VCaP (cell line): Measurements from ENCODE around the gene RNF150.

ENCODE experiments used
- H3K27ac ChIP-seq: fragments of 450-650 bp; 2 replicates; pipeline ENCODE4 v1.5.1; 2017
- TF ChIP-seq, protein P1 (sequence below): fragments of 450-650 bp; conservative IDR thresholded peaks from 2 replicates; pipeline ENCODE4 v1.5.1; 2017; ENCODE audit warnings: mild to moderate bottlenecking, moderate library complexity

RNF150 gene

DNA sequence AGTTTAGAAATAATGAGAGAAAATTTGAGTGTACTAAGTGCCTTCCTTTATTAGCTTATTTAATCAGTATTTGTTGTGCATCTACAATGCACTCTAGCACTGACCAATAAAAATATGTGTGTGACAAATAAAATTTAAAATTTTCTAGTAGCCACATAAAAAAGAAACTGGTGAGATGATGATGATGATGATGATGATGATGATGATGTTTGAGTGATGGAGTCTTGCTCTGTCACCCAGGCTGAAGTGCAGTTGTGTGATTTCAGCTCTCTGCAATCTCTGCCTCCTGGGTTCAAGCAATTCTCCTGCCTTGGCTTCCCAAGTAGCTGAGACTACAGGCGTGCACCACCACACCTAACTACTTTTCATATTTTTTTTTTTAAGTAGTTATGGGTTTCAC lies 110.2 kb downstream of the RNF150 start:
- TF ChIP-seq, protein P1, sequence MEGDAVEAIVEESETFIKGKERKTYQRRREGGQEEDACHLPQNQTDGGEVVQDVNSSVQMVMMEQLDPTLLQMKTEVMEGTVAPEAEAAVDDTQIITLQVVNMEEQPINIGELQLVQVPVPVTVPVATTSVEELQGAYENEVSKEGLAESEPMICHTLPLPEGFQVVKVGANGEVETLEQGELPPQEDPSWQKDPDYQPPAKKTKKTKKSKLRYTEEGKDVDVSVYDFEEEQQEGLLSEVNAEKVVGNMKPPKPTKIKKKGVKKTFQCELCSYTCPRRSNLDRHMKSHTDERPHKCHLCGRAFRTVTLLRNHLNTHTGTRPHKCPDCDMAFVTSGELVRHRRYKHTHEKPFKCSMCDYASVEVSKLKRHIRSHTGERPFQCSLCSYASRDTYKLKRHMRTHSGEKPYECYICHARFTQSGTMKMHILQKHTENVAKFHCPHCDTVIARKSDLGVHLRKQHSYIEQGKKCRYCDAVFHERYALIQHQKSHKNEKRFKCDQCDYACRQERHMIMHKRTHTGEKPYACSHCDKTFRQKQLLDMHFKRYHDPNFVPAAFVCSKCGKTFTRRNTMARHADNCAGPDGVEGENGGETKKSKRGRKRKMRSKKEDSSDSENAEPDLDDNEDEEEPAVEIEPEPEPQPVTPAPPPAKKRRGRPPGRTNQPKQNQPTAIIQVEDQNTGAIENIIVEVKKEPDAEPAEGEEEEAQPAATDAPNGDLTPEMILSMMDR, result no peak
- no peak overlapping the region for H3K27ac ChIP-seq

DNA sequence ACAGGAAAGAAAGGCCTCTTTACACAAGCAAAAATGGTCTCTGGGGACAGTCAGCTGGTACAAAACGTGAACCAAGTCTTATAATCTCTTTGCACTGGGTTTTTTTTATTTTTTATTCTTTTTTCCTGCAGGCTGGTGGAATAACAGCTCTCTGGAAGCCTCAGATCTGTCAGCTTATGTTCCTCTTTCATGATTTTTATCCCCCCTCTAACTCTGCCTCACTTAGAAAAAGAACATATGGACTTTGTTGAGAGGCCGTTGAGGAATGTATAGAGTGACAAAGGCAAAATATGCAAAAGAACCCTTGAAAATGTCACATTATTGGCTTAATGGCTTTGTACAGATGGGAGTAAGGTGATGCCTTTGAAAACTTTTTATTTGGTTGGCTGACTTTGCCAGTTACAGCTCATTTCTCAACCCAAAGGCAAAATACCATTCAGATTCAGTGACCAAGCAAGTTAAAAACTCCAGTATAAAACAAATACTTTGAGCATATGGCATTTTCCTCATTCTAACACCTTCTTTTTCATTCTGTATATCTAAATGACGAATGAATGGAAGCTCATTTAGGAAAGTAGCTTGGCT lies 111.1 kb downstream of the RNF150 start:
- TF ChIP-seq, protein P1, result no peak
- no peak overlapping the region for H3K27ac ChIP-seq

DNA sequence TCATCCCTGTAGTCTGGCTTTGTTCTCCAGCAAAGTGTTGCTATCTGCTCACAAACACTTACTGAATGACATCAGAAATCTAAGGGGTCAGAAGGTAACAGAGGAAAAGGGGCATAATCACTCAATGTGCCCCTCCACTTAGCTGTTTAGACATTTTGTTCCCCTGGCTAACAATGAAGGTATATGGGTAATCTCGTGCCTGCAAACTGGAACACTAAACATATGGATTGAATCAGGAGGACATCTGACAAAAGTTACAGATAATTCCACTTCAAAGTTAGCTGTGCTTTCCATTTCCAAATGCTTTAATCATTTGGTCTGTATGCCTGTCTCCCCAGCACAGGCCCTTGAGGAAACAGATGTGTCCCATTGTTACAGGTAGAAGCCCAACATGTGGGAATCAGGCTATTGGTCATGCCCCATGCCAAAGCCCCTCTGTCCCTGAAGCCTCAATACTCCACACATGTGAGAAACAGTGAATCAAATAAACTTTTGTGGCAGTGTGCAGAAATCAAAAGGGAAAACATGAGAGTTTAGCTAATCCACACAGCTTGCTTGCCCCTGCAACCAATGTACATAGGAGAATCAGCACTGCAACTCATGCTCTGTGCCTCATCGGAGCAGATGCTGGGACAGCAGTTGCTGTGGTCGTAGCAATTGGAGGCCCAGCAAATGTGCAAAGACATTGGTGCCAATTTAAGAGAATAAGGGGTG lies 111.7 kb downstream of the RNF150 start:
- TF ChIP-seq, protein P1, result no peak
- H3K27ac ChIP-seq, result no peak overlapping the region

DNA sequence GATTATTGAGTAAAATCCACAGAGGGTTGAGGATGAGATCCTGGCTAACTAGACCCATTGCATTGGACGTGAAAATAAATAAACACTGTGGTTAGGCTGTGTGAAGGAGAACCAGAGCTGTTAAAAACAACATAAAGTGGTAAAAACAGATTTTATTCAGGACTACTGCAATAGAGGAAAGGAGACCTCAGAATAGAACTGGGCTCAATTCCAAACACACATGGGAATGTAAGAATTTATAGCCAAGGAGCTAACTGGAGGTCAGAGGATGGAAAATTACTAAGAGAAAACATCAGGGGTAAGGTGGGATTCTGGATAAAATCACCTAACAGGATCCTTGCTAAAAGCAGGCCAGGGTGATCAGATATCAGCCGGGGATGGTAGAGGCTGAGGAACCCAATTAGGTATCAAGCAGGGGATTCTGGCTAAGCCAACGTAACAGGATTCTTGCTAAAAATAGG lies 112.4 kb downstream of the RNF150 start:
- TF ChIP-seq, protein P1, result no peak
- H3K27ac ChIP-seq, result no peak overlapping the region

DNA sequence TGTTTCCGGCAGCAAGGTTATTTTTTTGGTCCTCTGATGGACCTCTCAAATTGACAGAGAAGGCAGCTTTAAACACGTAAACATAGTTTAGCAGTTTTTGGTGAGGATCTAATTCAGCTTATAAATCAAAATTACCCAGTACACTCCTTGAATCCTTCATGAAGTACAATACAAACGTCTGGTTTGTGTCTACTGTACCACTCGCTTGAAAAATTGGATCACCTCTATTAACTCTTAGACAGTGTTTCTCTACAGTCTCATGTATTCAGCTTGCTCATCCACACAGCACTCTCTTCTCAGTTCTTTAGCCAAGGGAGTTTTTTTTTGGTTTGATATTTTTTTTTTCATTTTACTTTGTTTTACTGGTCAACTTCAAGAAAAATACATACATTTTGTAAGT lies 113.5 kb downstream of the RNF150 start:
- TF ChIP-seq, protein P1, result no peak
- no peak overlapping the region for H3K27ac ChIP-seq

DNA sequence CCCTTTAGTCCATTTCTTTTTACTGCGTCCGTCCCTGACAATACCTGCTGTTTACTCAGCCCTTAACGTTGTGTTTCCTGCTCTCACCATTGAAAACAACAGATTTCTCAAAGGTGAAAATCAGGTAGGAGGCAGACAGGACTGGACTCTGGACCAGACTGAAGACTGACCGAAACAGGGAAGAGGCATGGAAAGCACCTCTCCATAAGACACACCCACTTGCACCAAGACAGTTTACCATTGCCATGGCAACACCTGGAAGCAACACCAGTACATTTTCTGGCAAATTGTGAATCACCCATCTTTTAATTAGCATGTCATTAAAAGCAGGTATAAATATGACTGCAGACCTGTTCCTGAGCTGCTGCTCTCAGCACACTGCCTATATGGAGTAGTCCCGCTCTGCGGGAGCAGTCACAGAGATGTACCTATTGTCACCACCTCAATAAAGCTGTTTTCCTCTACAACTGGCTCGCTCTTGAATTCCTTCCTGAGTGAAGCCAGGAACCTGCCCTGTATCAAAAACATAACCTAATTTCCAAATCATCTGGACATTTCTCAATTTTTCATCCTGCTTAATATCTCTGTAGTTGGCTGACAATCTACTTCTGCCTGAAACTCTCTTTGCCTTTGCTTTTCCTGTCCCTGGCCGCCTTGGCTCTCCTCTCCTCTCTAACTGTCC lies 117.0 kb downstream of the RNF150 start:
- TF ChIP-seq, protein P1, result no peak
- no peak overlapping the region for H3K27ac ChIP-seq

DNA sequence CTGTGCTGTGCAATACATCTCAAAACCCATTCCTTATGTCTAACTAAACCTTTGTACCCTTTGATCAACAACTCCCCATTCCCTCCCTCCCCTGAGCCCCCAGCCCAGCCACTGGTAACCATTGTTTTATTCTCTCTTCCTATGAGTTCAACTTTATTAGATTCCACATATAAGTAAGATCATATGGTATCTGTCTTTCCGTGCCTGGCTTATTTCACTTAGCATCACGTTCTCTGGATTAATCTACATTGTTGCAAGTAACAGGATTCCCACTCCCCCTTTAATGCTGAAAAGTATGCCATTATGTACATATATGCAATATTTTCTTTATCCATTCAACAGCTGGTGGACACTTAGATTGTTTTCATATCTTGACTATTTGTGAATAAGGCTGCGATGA lies 119.4 kb downstream of the RNF150 start:
- TF ChIP-seq, protein P1, result no peak
- no peak overlapping the region for H3K27ac ChIP-seq
